Panc1 (cell line): ENCODE data around the gene RNF113B. TPM values are rescaled to one million over a fixed set of nuclear protein-coding genes. Genes with fewer than 3 reads are reported as not detected.

Experiments
- ATAC-seq: fragments of 200-7000 bp; cut with Tn5 transposase; 2 replicates; pipeline ENCODE4 v1.9.1; 2020; ENCODE audit warnings: mild to moderate bottlenecking, moderate library complexity
- BruUV-seq: library from RNA; stranded (reverse); fragments of 400-500 nt; replicated peaks from 2 replicates; lab custom pipeline; 2021; lab: Mats Ljungman, UMichigan
- CTCF ChIA-PET: fragments of 300-600 bp; sonication (Branson Sonifier 250); formaldehyde crosslinking; loops from one replicate; lab custom pipeline; 2022; ENCODE audit warnings: antibody characterized with exemption; lab: Charles Lee
- POLR2A ChIA-PET: fragments of 300-600 bp; sonication (Branson Sonifier 250); formaldehyde crosslinking; loops from one replicate; lab custom pipeline; 2022; ENCODE audit warnings: antibody characterized with exemption; lab: Charles Lee
- DNase-seq: peaks from one replicate; pipeline ENCODE4 v3.0.0-alpha.2; 2010; ENCODE audit warnings: low read depth, low spot score
- H3K27ac ChIP-seq: 2 replicates; pipeline ENCODE4 v1.5.1; 2011; ENCODE audit warnings: mild to moderate bottlenecking, low read length, inconsistent platforms
- H3K27me3 ChIP-seq: fragments of 200-500 bp; sonication (Bioruptor generic); 2 replicates; pipeline ENCODE4 v1.6.0; 2014; ENCODE audit warnings: low read length, inconsistent platforms; ENCODE audit not compliant: control insufficient read depth, insufficient read depth
- H3K36me3 ChIP-seq: fragments of 200-500 bp; sonication (Bioruptor generic); 2 replicates; pipeline ENCODE4 v1.5.1; 2014; ENCODE audit warnings: inconsistent platforms, mild to moderate bottlenecking, low read length, moderate library complexity; ENCODE audit not compliant: control insufficient read depth, insufficient read depth
- H3K4me1 ChIP-seq: 2 replicates; pipeline ENCODE4 v1.5.1; 2011; ENCODE audit warnings: inconsistent platforms, mild to moderate bottlenecking, low read length, moderate library complexity; ENCODE audit not compliant: control insufficient read depth, insufficient read depth
- H3K4me3 ChIP-seq, 2 experiments: 2 replicates each; pipeline ENCODE4 v1.5.1; 2011 to 2012; ENCODE audit warnings: low read depth in 2 of 2, low read length in 2 of 2, mild to moderate bottlenecking in 2 of 2, inconsistent platforms in 1 of 2, moderate library complexity in 1 of 2
- H3K9me3 ChIP-seq: fragments of 200-500 bp; sonication (Bioruptor generic); 2 replicates; pipeline ENCODE4 v1.5.1; 2014; ENCODE audit warnings: low read depth, mild to moderate bottlenecking, inconsistent platforms, low read length, moderate library complexity; ENCODE audit not compliant: control insufficient read depth, insufficient read depth
- CTCF ChIP-seq: fragments of 450-650 bp; IDR thresholded peaks from 2 replicates; pipeline ENCODE4 v1.5.1; 2017; ENCODE audit warnings: mild to moderate bottlenecking
- POLR2AphosphoS5 ChIP-seq: IDR thresholded peaks from 2 replicates; pipeline ENCODE4 v1.6.1; 2012; ENCODE audit warnings: mild to moderate bottlenecking, low read depth, low read length, moderate library complexity
- REST ChIP-seq, 2 experiments: IDR thresholded peaks; 2 replicates each; pipeline ENCODE4 v1.6.1; 2011 to 2012; ENCODE audit warnings: low read depth in 2 of 2, control low read depth in 1 of 2, low read length in 1 of 2, mild to moderate bottlenecking in 1 of 2, moderate library complexity in 1 of 2; ENCODE audit not compliant: insufficient read depth in 1 of 2
- SIN3A ChIP-seq: IDR thresholded peaks from 2 replicates; pipeline ENCODE4 v1.6.1; 2012; ENCODE audit warnings: low read depth, mild to moderate bottlenecking, low read length, moderate library complexity, borderline replicate concordance; ENCODE audit not compliant: insufficient read depth
- TCF7L2 ChIP-seq: IDR thresholded peaks from 2 replicates; pipeline ENCODE4 v1.6.1; 2011; ENCODE audit warnings: mild to moderate bottlenecking, low read depth, low read length, inconsistent platforms
- in situ Hi-C: cut with HindIII; loops from 2 replicates; pipeline ENCODE4 v1.10.0; 2016; ENCODE audit warnings: low sequenced_read_pairs, low pct_unique_long_range_greater_than_20kb
- intact Hi-C: fragments of 100-400 bp; cut with micrococcal nuclease; formaldehyde crosslinking; loops from one replicate; pipeline ENCODE4 v1.10.0; 2022; ENCODE audit not compliant: unreplicated experiment
- total RNA-seq: library from RNA; stranded (reverse); gene quantifications from one replicate; pipeline ENCODE4 v1.2.1, GENCODE V29; 2021; ENCODE audit not compliant: unreplicated experiment

RNF113B gene
- total RNA-seq, 1 experiment from 2014 or later, result not detected

- BruUV-seq, result no TSS peak
- Histone ChIP-seq H3K4me3 (no peak overlapping the region), H3K4me1 (peaks cover 42% of the 10 kb centered on the region), H3K9me3 (no peaks in the 10 kb centered on the region), H3K27me3 (no peaks in the 10 kb centered on the region), H3K36me3 (no peaks in the 10 kb centered on the region), H3K27ac (peak overlapping the region; percentile 85)
- CTCF ChIA-PET, result no interaction called here
- no peak for ATAC-seq
- intact Hi-C loops, result no loop called here
- no peak for DNase-seq
- in situ Hi-C loops, result no loop called here
- POLR2A ChIA-PET, result no interaction called here
- TF ChIP-seq TCF7L2, result no peak
- TF ChIP-seq CTCF, result no peak
- TF ChIP-seq REST (IDR thresholded peaks at IDR 0.05; ENCODE audit: insufficient read depth in 1 of 2, low read depth in 2 of 2, low read length in 1 of 2), result no peak
- no peak for TF ChIP-seq POLR2AphosphoS5
- TF ChIP-seq SIN3A, result no peak
Measured at GRCh38 chr13:98175823-98176222, 1.2 kb downstream of the RNF113B start.

GRCh38 chr13:98175043-98175442 lies 2.0 kb downstream of the RNF113B start:
- no peak overlapping the region for H3K4me3 ChIP-seq
- ATAC-seq (no peak), DNase-seq (no peak)
- peaks cover 42% of the 10 kb centered on the region for H3K4me1 ChIP-seq
- H3K36me3 ChIP-seq, result no peaks in the 10 kb centered on the region
- POLR2A ChIA-PET, result no interaction called here
- intact Hi-C loops (no loop called here), in situ Hi-C loops (no loop called here)
- BruUV-seq, result no TSS peak
- CTCF ChIA-PET, result no interaction called here
- peak overlapping the region; percentile 85 for H3K27ac ChIP-seq
- TF ChIP-seq SIN3A (no peak), REST (IDR thresholded peaks at IDR 0.05; ENCODE audit: insufficient read depth in 1 of 2, low read depth in 2 of 2, low read length in 1 of 2) (no peak), TCF7L2 (no peak), CTCF (no peak), POLR2AphosphoS5 (no peak)
- no peaks in the 10 kb centered on the region for H3K27me3 ChIP-seq
- H3K9me3 ChIP-seq, result no peaks in the 10 kb centered on the region
